Transverse colon (tissue), 4 donors: Measurements from ENCODE around the gene TNPO2. TPM values are rescaled to one million over a fixed set of nuclear protein-coding genes. Genes with fewer than 3 reads are reported as not detected.

Source experiments
- DNase-seq: peaks from one replicate; pipeline ENCODE4 v3.0.0-alpha.2; 2019
- H3K27ac ChIP-seq, 4 donors: fragments of 200-600 bp; sonication (generic); 2 replicates each; pipeline ENCODE4 v1.5.1; 2016 to 2018; ENCODE audit warnings: inconsistent platforms in 4 of 4
- H3K27me3 ChIP-seq: fragments of 200-600 bp; sonication (generic); 2 replicates; pipeline ENCODE4 v1.5.1; 2017; ENCODE audit warnings: inconsistent platforms
- H3K36me3 ChIP-seq, 4 donors: fragments of 200-600 bp; sonication (generic); 2 replicates each; pipeline ENCODE4 v1.5.1; 2017 to 2019; ENCODE audit warnings: inconsistent platforms in 4 of 4
- H3K4me1 ChIP-seq, 4 donors: fragments of 200-600 bp; sonication (generic); 2 replicates each; pipeline ENCODE4 v1.5.1; 2017 to 2020; ENCODE audit warnings: inconsistent platforms in 4 of 4
- H3K4me3 ChIP-seq, 4 donors: fragments of 200-600 bp; sonication (generic); 1 replicate in 1 of 4; 2 replicates in 3 of 4; pipeline versions ENCODE4 v1.5.1 to v1.6.1; 2017 to 2019; ENCODE audit warnings: inconsistent platforms in 4 of 4
- H3K9me3 ChIP-seq, 2 donors: fragments of 200-600 bp; sonication (generic); 2 replicates each; pipeline ENCODE4 v1.5.1; 2017 to 2019; ENCODE audit warnings: inconsistent platforms in 2 of 2
- EP300 ChIP-seq: sonication (generic); formaldehyde crosslinking; IDR thresholded peaks from one replicate; pipeline ENCODE4 v1.6.1; 2017; ENCODE audit warnings: antibody characterized with exemption, low read depth
- POLR2A ChIP-seq: fragments of 450-650 bp; IDR thresholded peaks from one replicate; pipeline ENCODE4 v1.6.1; 2016; ENCODE audit warnings: antibody characterized with exemption, mild to moderate bottlenecking, moderate library complexity
- POLR2AphosphoS5 ChIP-seq, 3 donors: sonication (generic); formaldehyde crosslinking; IDR thresholded peaks; one replicate each; pipeline ENCODE4 v1.6.1; 2016; ENCODE audit warnings: antibody characterized with exemption in 3 of 3
- WGBS, 2 donors: methylation state at CpG; one replicate each; pipeline ENCODE4 v1.1.5; 2018; ENCODE audit warnings: low coverage in 1 of 2; 5-methylcytosine and 5-hydroxymethylcytosine counted together
- in situ Hi-C, 4 donors: fragments of 200-750 bp; cut with MboI; loops; one replicate each; pipeline versions ENCODE4 v1.15.0 to v1.15.1; 2017; ENCODE audit warnings: low sequenced_read_pairs in 3 of 4, low pct_ligation_motif_present in 1 of 4, low pct_unique_long_range_greater_than_20kb in 1 of 4
- intact Hi-C: fragments of 100-400 bp; cut with DNase I; formaldehyde crosslinking; loops from one replicate; pipeline ENCODE4 v1.15.1; 2023; ENCODE audit warnings: low total_unique reads
- total RNA-seq, 4 donors: library from RNA; depleted of rRNA; stranded (reverse); fragments of >200 nt; gene quantifications; one replicate each; pipeline ENCODE4 v1.1.0, GENCODE V29; 2016
- TF ChIP-seq, protein P1 (sequence below), 5 experiments: fragments of 200-600 bp in 3 of 5; fragments of 450-650 bp in 2 of 5; sonication (generic) in 3 of 5; IDR thresholded peaks; 1 replicate in 2 of 5; 2 replicates in 3 of 5; pipeline ENCODE4 v1.5.1; 2016 to 2017; ENCODE audit warnings: antibody characterized with exemption in 5 of 5, inconsistent platforms in 3 of 5, mild to moderate bottlenecking in 2 of 5, moderate library complexity in 1 of 5

The TNPO2 gene
- total RNA-seq, 4 donors from 2014 or later = 39.2 to 128 (median 62.7) TPM

DNA sequence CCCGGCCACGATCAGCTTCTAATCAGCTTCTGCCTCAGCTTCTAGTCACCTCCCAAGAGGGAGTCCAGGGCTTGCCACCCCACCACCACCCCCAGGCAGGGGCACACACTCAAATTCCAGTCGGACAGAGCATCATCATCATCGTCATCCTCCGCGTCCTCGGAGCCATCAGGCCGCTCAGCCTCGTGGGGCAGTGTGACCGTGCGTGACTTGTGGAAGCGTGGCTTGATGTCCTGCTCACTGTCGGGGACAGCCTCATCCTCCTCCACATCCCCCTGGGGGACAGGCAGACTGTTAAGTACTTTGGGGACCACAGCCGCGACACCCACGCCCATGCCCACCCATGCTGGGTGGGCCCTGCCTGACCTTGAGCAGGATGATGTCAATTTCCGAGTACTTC lies 12.5 kb downstream of the TNPO2 start:
- 87% methylated on average over 11 of the region's 17 CpGs; no CpG with 5 or more reads in 1 of the 2 donors for WGBS, 2 donors
- H3K9me3 ChIP-seq = no peaks in the 10 kb centered on the region
- intact Hi-C loops (no loop called here), in situ Hi-C loops (no loop called here)
- DNase-seq = no peak
- peaks cover 0 to 67% (median 32%) of the 10 kb centered on the region in 4 donors for H3K36me3 ChIP-seq
- H3K27ac ChIP-seq = no peak overlapping the region
- H3K4me1 ChIP-seq = no peaks in the 10 kb centered on the region
- H3K4me3 ChIP-seq = no peak overlapping the region
- no peaks in the 10 kb centered on the region for H3K27me3 ChIP-seq
- TF ChIP-seq, protein P1, sequence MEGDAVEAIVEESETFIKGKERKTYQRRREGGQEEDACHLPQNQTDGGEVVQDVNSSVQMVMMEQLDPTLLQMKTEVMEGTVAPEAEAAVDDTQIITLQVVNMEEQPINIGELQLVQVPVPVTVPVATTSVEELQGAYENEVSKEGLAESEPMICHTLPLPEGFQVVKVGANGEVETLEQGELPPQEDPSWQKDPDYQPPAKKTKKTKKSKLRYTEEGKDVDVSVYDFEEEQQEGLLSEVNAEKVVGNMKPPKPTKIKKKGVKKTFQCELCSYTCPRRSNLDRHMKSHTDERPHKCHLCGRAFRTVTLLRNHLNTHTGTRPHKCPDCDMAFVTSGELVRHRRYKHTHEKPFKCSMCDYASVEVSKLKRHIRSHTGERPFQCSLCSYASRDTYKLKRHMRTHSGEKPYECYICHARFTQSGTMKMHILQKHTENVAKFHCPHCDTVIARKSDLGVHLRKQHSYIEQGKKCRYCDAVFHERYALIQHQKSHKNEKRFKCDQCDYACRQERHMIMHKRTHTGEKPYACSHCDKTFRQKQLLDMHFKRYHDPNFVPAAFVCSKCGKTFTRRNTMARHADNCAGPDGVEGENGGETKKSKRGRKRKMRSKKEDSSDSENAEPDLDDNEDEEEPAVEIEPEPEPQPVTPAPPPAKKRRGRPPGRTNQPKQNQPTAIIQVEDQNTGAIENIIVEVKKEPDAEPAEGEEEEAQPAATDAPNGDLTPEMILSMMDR (IDR thresholded peaks at IDR 0.05) = no peak
- TF ChIP-seq EP300 (no peak), POLR2A (no peak), POLR2AphosphoS5 (IDR thresholded peaks at IDR 0.05) (no peak)

- Histone ChIP-seq H3K27ac (no peak overlapping the region), H3K4me3 (no peak overlapping the region), H3K9me3 (no peaks in the 10 kb centered on the region), H3K36me3 (peaks cover 0 to 69% (median 30%) of the 10 kb centered on the region in 4 donors), H3K27me3 (no peaks in the 10 kb centered on the region), H3K4me1 (no peaks in the 10 kb centered on the region)
- DNase-seq = no peak
- TF ChIP-seq EP300 = no peak
- intact Hi-C loops (no loop called here), in situ Hi-C loops (no loop called here)
- 90 to 95% methylated on average over 2 to 8 of the region's 8 CpGs for WGBS, 2 donors
These were observed 15.1 kb downstream of the TNPO2 start for GRCh38 chr19:12708641-12709040.

- Histone ChIP-seq H3K36me3 (peaks cover 0 to 89% (median 36%) of the 10 kb centered on the region in 4 donors), H3K4me1 (no peaks in the 10 kb centered on the region), H3K27ac (no peak overlapping the region), H3K27me3 (no peaks in the 10 kb centered on the region), H3K4me3 (no peak overlapping the region), H3K9me3 (no peaks in the 10 kb centered on the region)
- DNase-seq = no peak
- WGBS, 2 donors = 93 to 100% methylated on average over 1 to 13 of the region's 13 CpGs
- intact Hi-C loops (no loop called here), in situ Hi-C loops (no loop called here)
- no peak for TF ChIP-seq POLR2AphosphoS5 (IDR thresholded peaks at IDR 0.05)
These were observed 17.4 kb downstream of the TNPO2 start for GRCh38 chr19:12706332-12706718.

GRCh38 chr19:12705654-12706331 lies 17.9 kb downstream of the TNPO2 start:
- TF ChIP-seq, protein P1 (IDR thresholded peaks at IDR 0.05) = no peak
- TF ChIP-seq POLR2AphosphoS5 (IDR thresholded peaks at IDR 0.05) (no peak), EP300 (no peak), POLR2A (no peak)
- Histone ChIP-seq H3K36me3 (peaks cover 0 to 90% (median 35%) of the 10 kb centered on the region in 4 donors), H3K9me3 (no peaks in the 10 kb centered on the region), H3K27me3 (no peaks in the 10 kb centered on the region), H3K4me1 (no peaks in the 10 kb centered on the region), H3K4me3 (no peak overlapping the region), H3K27ac (no peak overlapping the region)
- in situ Hi-C loops = no loop called here
- 95% methylated on average over 27 of the region's 29 CpGs; no CpG with 5 or more reads in 1 of the 2 donors for WGBS, 2 donors
- intact Hi-C loops = no loop called here
- DNase-seq = no peak

DNA sequence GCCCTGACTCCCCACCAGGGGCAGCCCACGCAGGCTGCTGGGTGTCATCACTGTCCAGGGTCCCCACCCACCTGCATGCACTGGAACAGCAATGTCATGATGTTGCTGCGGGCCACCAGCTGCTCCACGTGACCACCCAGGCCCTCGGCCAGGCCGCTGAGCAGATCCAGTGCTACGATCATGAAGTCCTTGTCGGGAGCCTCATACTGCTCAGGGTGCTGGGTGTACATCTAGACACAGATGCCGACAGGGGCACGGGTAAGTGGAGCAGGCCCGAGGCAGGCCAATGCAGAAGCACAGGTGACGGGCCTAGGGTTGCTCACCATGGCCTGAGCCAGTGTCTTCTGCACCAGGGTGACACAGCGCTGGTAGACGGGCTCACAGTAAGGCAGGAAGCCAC lies 18.6 kb downstream of the TNPO2 start:
- in situ Hi-C loops (no loop called here), intact Hi-C loops (no loop called here)
- TF ChIP-seq, protein P1 (IDR thresholded peaks at IDR 0.05) = no peak
- TF ChIP-seq EP300 (no peak), POLR2AphosphoS5 (IDR thresholded peaks at IDR 0.05) (no peak), POLR2A (no peak)
- H3K36me3 ChIP-seq = peaks cover 0 to 86% (median 32%) of the 10 kb centered on the region in 4 donors
- H3K9me3 ChIP-seq = no peaks in the 10 kb centered on the region
- no peaks in the 10 kb centered on the region for H3K4me1 ChIP-seq
- DNase-seq = no peak
- WGBS, 2 donors = 91 to 100% methylated on average over 6 to 13 of the region's 13 CpGs
- no peak overlapping the region for H3K4me3 ChIP-seq
- no peaks in the 10 kb centered on the region for H3K27me3 ChIP-seq
- no peak overlapping the region for H3K27ac ChIP-seq
